CD4-positive, alpha-beta T cell treated with Interleukin-4 for 1 hour (primary cell): ENCODE data around the gene ADRB1.

Experiments used
- DNase-seq, 2 donors: peaks; one replicate each; pipeline ENCODE4 v3.0.0-alpha.2; 2020 to 2022

ADRB1 gene

DNA sequence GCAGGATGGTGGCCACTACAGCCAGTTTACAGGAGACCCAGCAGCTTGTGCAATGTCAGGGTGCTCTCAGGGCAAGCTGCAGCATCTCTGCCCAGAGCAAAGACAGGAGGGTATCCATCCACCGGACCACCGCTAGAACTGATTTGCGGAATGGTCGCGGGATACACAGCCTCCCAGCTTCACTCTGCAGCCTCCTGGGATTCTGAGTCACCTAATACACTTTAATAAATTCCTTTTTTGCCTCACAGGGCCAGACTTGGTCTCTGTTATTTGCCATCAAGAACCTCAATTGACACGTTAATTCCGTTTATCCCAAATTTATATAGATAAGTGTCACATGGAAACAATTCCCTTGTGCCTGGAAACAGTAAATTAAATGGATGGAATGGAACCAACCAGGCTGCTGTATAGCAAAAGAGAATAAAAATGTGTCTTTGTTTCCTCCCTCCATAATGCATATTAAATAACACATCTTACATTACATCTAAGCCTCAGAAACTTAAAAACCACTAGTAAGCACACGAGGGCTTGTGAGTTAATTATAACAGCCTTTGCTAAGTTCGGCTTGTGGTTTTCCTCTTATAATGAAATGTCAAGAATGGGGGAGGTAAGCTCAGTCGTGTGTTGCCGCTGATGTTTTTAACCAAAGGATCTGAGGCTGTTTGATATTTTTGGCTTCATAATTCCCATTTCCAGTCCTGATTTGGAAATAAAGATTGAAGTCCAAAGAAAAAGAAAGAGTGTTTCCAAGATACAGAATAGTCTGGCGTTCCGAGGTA lies 52.1 kb downstream of the ADRB1 start:
- peak in 1 of 2 donors; percentile 35 for DNase-seq
